Measurements from ENCODE around the gene KREMEN1.

KREMEN1 gene

GRCh38 chr22:29105468-29105867, 32.6 kb downstream of the KREMEN1 start:
- no peak for DNase-seq
- Histone ChIP-seq H3K9me3 (ENCODE audit: control insufficient read depth, low read length) (no peaks in the 10 kb centered on the region), H3K4me1 (ENCODE audit: control insufficient read depth, insufficient read depth, low read length, poor library complexity, severe bottlenecking) (no peaks in the 10 kb centered on the region), H3K27ac (ENCODE audit: insufficient read depth, low read length, poor library complexity, severe bottlenecking) (no peak overlapping the region), H3K4me3 (ENCODE audit: insufficient read depth, low read depth, low read length, poor library complexity, severe bottlenecking) (no peak overlapping the region), H3K36me3 (ENCODE audit: control insufficient read depth, insufficient read depth, low read length) (no peaks in the 10 kb centered on the region), H3K27me3 (replicated peaks; ENCODE audit: control insufficient read depth, insufficient read depth, low read length, poor library complexity, severe bottlenecking) (no peaks in the 10 kb centered on the region)

GRCh38 chr22:29106839-29107238, 34.0 kb downstream of the KREMEN1 start:
- Histone ChIP-seq H3K4me3 (ENCODE audit: insufficient read depth, low read depth, low read length, poor library complexity, severe bottlenecking) (no peak overlapping the region), H3K27ac (ENCODE audit: insufficient read depth, low read length, poor library complexity, severe bottlenecking) (no peak overlapping the region), H3K9me3 (ENCODE audit: control insufficient read depth, low read length) (no peaks in the 10 kb centered on the region), H3K4me1 (ENCODE audit: control insufficient read depth, insufficient read depth, low read length, poor library complexity, severe bottlenecking) (no peaks in the 10 kb centered on the region), H3K27me3 (replicated peaks; ENCODE audit: control insufficient read depth, insufficient read depth, low read length, poor library complexity, severe bottlenecking) (no peaks in the 10 kb centered on the region), H3K36me3 (ENCODE audit: control insufficient read depth, insufficient read depth, low read length) (no peaks in the 10 kb centered on the region)
- DNase-seq = no peak

- no peaks in the 10 kb centered on the region for H3K4me1 ChIP-seq (ENCODE audit: control insufficient read depth, insufficient read depth, low read length, poor library complexity, severe bottlenecking)
- no peaks in the 10 kb centered on the region for H3K36me3 ChIP-seq (ENCODE audit: control insufficient read depth, insufficient read depth, low read length)
- no peak for DNase-seq
- no peaks in the 10 kb centered on the region for H3K27me3 ChIP-seq (replicated peaks; ENCODE audit: control insufficient read depth, insufficient read depth, low read length, poor library complexity, severe bottlenecking)
- no peaks in the 10 kb centered on the region for H3K9me3 ChIP-seq (ENCODE audit: control insufficient read depth, low read length)
- H3K27ac ChIP-seq (ENCODE audit: insufficient read depth, low read length, poor library complexity, severe bottlenecking) = no peak overlapping the region
- H3K4me3 ChIP-seq (ENCODE audit: insufficient read depth, low read depth, low read length, poor library complexity, severe bottlenecking) = no peak overlapping the region
Measured at GRCh38 chr22:29108137-29108536, 35.3 kb downstream of the KREMEN1 start.

GRCh38 chr22:29109822-29110221, 37.0 kb downstream of the KREMEN1 start:
- H3K4me3 ChIP-seq (ENCODE audit: insufficient read depth, low read depth, low read length, poor library complexity, severe bottlenecking) = no peak overlapping the region
- no peaks in the 10 kb centered on the region for H3K9me3 ChIP-seq (ENCODE audit: control insufficient read depth, low read length)
- H3K27me3 ChIP-seq (replicated peaks; ENCODE audit: control insufficient read depth, insufficient read depth, low read length, poor library complexity, severe bottlenecking) = no peaks in the 10 kb centered on the region
- DNase-seq = no peak
- no peak overlapping the region for H3K27ac ChIP-seq (ENCODE audit: insufficient read depth, low read length, poor library complexity, severe bottlenecking)
- no peaks in the 10 kb centered on the region for H3K36me3 ChIP-seq (ENCODE audit: control insufficient read depth, insufficient read depth, low read length)
- no peaks in the 10 kb centered on the region for H3K4me1 ChIP-seq (ENCODE audit: control insufficient read depth, insufficient read depth, low read length, poor library complexity, severe bottlenecking)

GRCh38 chr22:29110946-29111345, 38.1 kb downstream of the KREMEN1 start:
- no peaks in the 10 kb centered on the region for H3K27me3 ChIP-seq (replicated peaks; ENCODE audit: control insufficient read depth, insufficient read depth, low read length, poor library complexity, severe bottlenecking)
- no peaks in the 10 kb centered on the region for H3K36me3 ChIP-seq (ENCODE audit: control insufficient read depth, insufficient read depth, low read length)
- no peak overlapping the region for H3K4me3 ChIP-seq (ENCODE audit: insufficient read depth, low read depth, low read length, poor library complexity, severe bottlenecking)
- no peak for DNase-seq
- H3K9me3 ChIP-seq (ENCODE audit: control insufficient read depth, low read length) = no peaks in the 10 kb centered on the region
- H3K4me1 ChIP-seq (ENCODE audit: control insufficient read depth, insufficient read depth, low read length, poor library complexity, severe bottlenecking) = no peaks in the 10 kb centered on the region
- H3K27ac ChIP-seq (ENCODE audit: insufficient read depth, low read length, poor library complexity, severe bottlenecking) = no peak overlapping the region

- Histone ChIP-seq H3K36me3 (ENCODE audit: control insufficient read depth, insufficient read depth, low read length) (no peaks in the 10 kb centered on the region), H3K27me3 (replicated peaks; ENCODE audit: control insufficient read depth, insufficient read depth, low read length, poor library complexity, severe bottlenecking) (no peaks in the 10 kb centered on the region), H3K4me3 (ENCODE audit: insufficient read depth, low read depth, low read length, poor library complexity, severe bottlenecking) (no peak overlapping the region), H3K9me3 (ENCODE audit: control insufficient read depth, low read length) (no peaks in the 10 kb centered on the region), H3K27ac (ENCODE audit: insufficient read depth, low read length, poor library complexity, severe bottlenecking) (no peak overlapping the region), H3K4me1 (ENCODE audit: control insufficient read depth, insufficient read depth, low read length, poor library complexity, severe bottlenecking) (no peaks in the 10 kb centered on the region)
- DNase-seq = no peak
Measured at GRCh38 chr22:29112121-29112520, 39.3 kb downstream of the KREMEN1 start.

- H3K27me3 ChIP-seq (replicated peaks; ENCODE audit: control insufficient read depth, insufficient read depth, low read length, poor library complexity, severe bottlenecking) = no peaks in the 10 kb centered on the region
- H3K4me1 ChIP-seq (ENCODE audit: control insufficient read depth, insufficient read depth, low read length, poor library complexity, severe bottlenecking) = no peaks in the 10 kb centered on the region
- H3K36me3 ChIP-seq (ENCODE audit: control insufficient read depth, insufficient read depth, low read length) = no peaks in the 10 kb centered on the region
- no peak overlapping the region for H3K27ac ChIP-seq (ENCODE audit: insufficient read depth, low read length, poor library complexity, severe bottlenecking)
- DNase-seq = no peak
- H3K4me3 ChIP-seq (ENCODE audit: insufficient read depth, low read depth, low read length, poor library complexity, severe bottlenecking) = no peak overlapping the region
- H3K9me3 ChIP-seq (ENCODE audit: control insufficient read depth, low read length) = no peaks in the 10 kb centered on the region
Measured at GRCh38 chr22:29112681-29113080, 39.8 kb downstream of the KREMEN1 start.

GRCh38 chr22:29113319-29113718, 40.5 kb downstream of the KREMEN1 start:
- Histone ChIP-seq H3K4me3 (ENCODE audit: insufficient read depth, low read depth, low read length, poor library complexity, severe bottlenecking) (no peak overlapping the region), H3K9me3 (ENCODE audit: control insufficient read depth, low read length) (no peaks in the 10 kb centered on the region), H3K27ac (ENCODE audit: insufficient read depth, low read length, poor library complexity, severe bottlenecking) (no peak overlapping the region), H3K36me3 (ENCODE audit: control insufficient read depth, insufficient read depth, low read length) (no peaks in the 10 kb centered on the region), H3K27me3 (replicated peaks; ENCODE audit: control insufficient read depth, insufficient read depth, low read length, poor library complexity, severe bottlenecking) (no peaks in the 10 kb centered on the region), H3K4me1 (ENCODE audit: control insufficient read depth, insufficient read depth, low read length, poor library complexity, severe bottlenecking) (no peaks in the 10 kb centered on the region)
- DNase-seq = no peak

- H3K4me3 ChIP-seq (ENCODE audit: insufficient read depth, low read depth, low read length, poor library complexity, severe bottlenecking) = no peak overlapping the region
- H3K4me1 ChIP-seq (ENCODE audit: control insufficient read depth, insufficient read depth, low read length, poor library complexity, severe bottlenecking) = no peaks in the 10 kb centered on the region
- H3K27ac ChIP-seq (ENCODE audit: insufficient read depth, low read length, poor library complexity, severe bottlenecking) = no peak overlapping the region
- no peaks in the 10 kb centered on the region for H3K9me3 ChIP-seq (ENCODE audit: control insufficient read depth, low read length)
- DNase-seq = no peak
- no peaks in the 10 kb centered on the region for H3K27me3 ChIP-seq (replicated peaks; ENCODE audit: control insufficient read depth, insufficient read depth, low read length, poor library complexity, severe bottlenecking)
- H3K36me3 ChIP-seq (ENCODE audit: control insufficient read depth, insufficient read depth, low read length) = no peaks in the 10 kb centered on the region
Measured at GRCh38 chr22:29114392-29114791, 41.6 kb downstream of the KREMEN1 start.

GRCh38 chr22:29115682-29116288, 43.0 kb downstream of the KREMEN1 start:
- Histone ChIP-seq H3K4me1 (ENCODE audit: control insufficient read depth, insufficient read depth, low read length, poor library complexity, severe bottlenecking) (no peaks in the 10 kb centered on the region), H3K27ac (ENCODE audit: insufficient read depth, low read length, poor library complexity, severe bottlenecking) (no peak overlapping the region), H3K27me3 (replicated peaks; ENCODE audit: control insufficient read depth, insufficient read depth, low read length, poor library complexity, severe bottlenecking) (no peaks in the 10 kb centered on the region), H3K9me3 (ENCODE audit: control insufficient read depth, low read length) (no peaks in the 10 kb centered on the region), H3K4me3 (ENCODE audit: insufficient read depth, low read depth, low read length, poor library complexity, severe bottlenecking) (no peak overlapping the region), H3K36me3 (ENCODE audit: control insufficient read depth, insufficient read depth, low read length) (no peaks in the 10 kb centered on the region)
- DNase-seq = no peak

Measured in effector memory CD4-positive, alpha-beta T cell (primary cell).